ENCODE data around the gene PEX1.
"Not testable (repeated sequence)": the region's sequence is repeated elsewhere in the genome, so short reads cannot be mapped to it uniquely, and the experiment has no call there.

The PEX1 gene

GRCh38 chr7:92462560-92462959 is 65.8 kb downstream of the PEX1 start:
- Histone ChIP-seq H3K4me1 (no peaks in the 10 kb centered on the region), H3K4me3 (no peak overlapping the region), H3K36me3 (replicated peaks) (peaks cover 9% of the 10 kb centered on the region), H3K9me3 (no peaks in the 10 kb centered on the region), H3K27me3 (ENCODE audit: low read depth) (no peaks in the 10 kb centered on the region)
- in situ Hi-C loops (cut with MboI; ENCODE audit: low sequenced_read_pairs) = no loop called here
- no peak for DNase-seq (ENCODE audit: low spot score in 2 of 2)

DNA sequence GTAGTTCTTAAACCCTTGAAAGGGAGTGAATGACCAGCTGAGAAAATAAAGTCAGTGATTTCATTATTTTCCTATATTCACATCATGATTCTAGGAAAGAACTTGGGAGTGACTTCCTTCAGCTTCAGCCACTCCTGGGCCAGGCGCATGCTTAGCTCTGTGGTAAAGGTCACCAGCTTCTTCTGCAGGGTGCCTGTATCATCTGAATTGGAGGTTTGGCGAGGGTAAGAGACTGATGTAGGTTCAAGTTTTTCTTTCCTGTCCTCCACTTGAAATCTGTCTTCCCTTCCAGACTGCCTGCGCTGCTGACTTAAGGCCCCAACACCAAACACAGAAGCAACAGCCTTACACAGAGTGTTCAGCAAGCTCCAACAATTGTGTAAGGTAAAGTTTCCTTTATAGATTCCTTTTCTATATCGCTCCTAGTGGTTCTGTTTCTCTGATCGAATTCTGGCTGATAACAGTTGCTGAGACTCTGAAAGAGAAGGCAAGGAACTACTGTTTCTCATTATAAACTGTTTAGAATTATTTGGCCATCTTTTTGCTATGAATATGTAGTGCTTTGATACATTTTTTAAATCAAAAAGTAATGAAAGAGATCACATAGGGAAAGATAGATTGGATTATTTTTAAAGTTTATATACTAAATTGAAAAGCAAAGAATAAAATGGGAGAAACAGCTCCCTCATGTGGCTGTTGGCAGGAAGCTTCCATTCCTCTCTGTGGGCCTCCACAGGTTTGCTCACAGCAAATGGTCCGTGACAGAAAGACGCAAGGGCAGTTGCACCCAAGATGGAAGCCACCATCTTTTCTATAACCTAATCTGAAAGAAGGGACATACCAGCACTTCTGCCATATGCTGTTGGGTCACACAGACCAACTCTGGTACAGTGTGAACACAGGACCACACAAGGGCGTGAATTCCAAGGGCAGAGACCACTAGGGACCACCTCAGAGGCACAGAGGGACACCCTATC is 67.0 kb downstream of the PEX1 start:
- Histone ChIP-seq H3K4me1 (no peaks in the 10 kb centered on the region), H3K36me3 (replicated peaks) (peaks cover 18% of the 10 kb centered on the region), H3K4me3 (no peak overlapping the region), H3K9me3 (no peaks in the 10 kb centered on the region), H3K27me3 (ENCODE audit: low read depth) (no peaks in the 10 kb centered on the region)
- peak; percentile 42 to 49 for DNase-seq (ENCODE audit: low spot score in 2 of 2)
- in situ Hi-C loops (cut with MboI; ENCODE audit: low sequenced_read_pairs) = no loop called here

- Histone ChIP-seq H3K27me3 (ENCODE audit: low read depth) (no peaks in the 10 kb centered on the region), H3K4me3 (no peak overlapping the region), H3K9me3 (no peaks in the 10 kb centered on the region), H3K36me3 (replicated peaks) (peaks cover 26% of the 10 kb centered on the region), H3K4me1 (no peaks in the 10 kb centered on the region)
- no peak for DNase-seq (ENCODE audit: low spot score in 2 of 2)
- in situ Hi-C loops (cut with MboI; ENCODE audit: low sequenced_read_pairs) = no loop called here
Observed at GRCh38 chr7:92460510-92460909, 67.8 kb downstream of the PEX1 start.

GRCh38 chr7:92460109-92460508 is 68.2 kb downstream of the PEX1 start:
- H3K36me3 ChIP-seq (replicated peaks) = peaks cover 30% of the 10 kb centered on the region
- no peak for DNase-seq (ENCODE audit: low spot score in 2 of 2)
- H3K4me1 ChIP-seq = no peaks in the 10 kb centered on the region
- no peaks in the 10 kb centered on the region for H3K9me3 ChIP-seq
- no peak overlapping the region for H3K4me3 ChIP-seq
- in situ Hi-C loops (cut with MboI; ENCODE audit: low sequenced_read_pairs) = no loop called here
- H3K27me3 ChIP-seq (ENCODE audit: low read depth) = no peaks in the 10 kb centered on the region

GRCh38 chr7:92456236-92456635 is 72.1 kb downstream of the PEX1 start:
- Histone ChIP-seq H3K9me3 (no peaks in the 10 kb centered on the region), H3K4me1 (no peaks in the 10 kb centered on the region)
- in situ Hi-C loops (cut with MboI; ENCODE audit: low sequenced_read_pairs) = no loop called here

GRCh38 chr7:92451645-92452044 is 76.7 kb downstream of the PEX1 start:
- no peaks in the 10 kb centered on the region for H3K9me3 ChIP-seq
- no peaks in the 10 kb centered on the region for H3K27me3 ChIP-seq (ENCODE audit: low read depth)
- peaks cover 74% of the 10 kb centered on the region for H3K36me3 ChIP-seq (replicated peaks)
- H3K4me1 ChIP-seq = peaks cover 10% of the 10 kb centered on the region; the same call in 1 of the 2 replicates
- DNase-seq (ENCODE audit: low spot score in 2 of 2) = no peak
- no peak overlapping the region for H3K4me3 ChIP-seq
- in situ Hi-C loops (cut with MboI; ENCODE audit: low sequenced_read_pairs) = no loop called here

More at GRCh38 chr7:92456236-92456635, 72.1 kb downstream of the PEX1 start:
- H3K4me3 ChIP-seq = no peak overlapping the region
- no peaks in the 10 kb centered on the region for H3K27me3 ChIP-seq (ENCODE audit: low read depth)
- H3K36me3 ChIP-seq (replicated peaks) = peaks cover 67% of the 10 kb centered on the region
- no peak for DNase-seq (ENCODE audit: low spot score in 2 of 2)

DNA sequence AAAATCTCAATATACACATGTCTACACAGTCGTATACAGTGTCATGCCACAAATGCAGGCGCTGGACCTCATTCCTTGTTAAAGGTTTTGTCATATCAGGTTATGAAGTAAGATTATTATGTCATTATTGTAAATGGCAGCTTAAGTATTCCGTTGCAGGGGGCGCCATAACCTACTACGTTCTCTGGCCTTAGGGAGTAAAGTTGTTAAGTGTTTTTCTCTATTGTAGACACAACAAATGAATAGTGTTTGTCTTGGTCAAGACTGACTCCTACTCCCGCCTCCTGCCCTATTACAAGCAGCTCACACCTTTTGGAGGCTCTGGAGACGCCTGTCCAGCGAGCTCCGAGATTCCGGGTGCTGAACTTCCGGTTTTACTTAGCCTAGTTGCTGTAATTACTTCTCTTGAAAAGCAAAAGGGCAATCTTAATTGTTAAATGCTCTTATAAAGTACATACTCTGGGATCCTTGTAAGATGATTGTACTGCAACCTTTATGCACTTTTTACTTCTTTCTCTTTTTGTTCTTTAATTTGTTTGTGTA is 80.0 kb downstream of the PEX1 start:
- Histone ChIP-seq H3K9me3 (peaks cover 1% of the 10 kb centered on the region; the same call in 1 of the 2 replicates), H3K4me3 (peak overlapping the region; percentile 86), H3K27me3 (ENCODE audit: low read depth) (no peaks in the 10 kb centered on the region), H3K4me1 (peaks cover 10% of the 10 kb centered on the region; the same call in 1 of the 2 replicates), H3K36me3 (replicated peaks) (peaks cover 41% of the 10 kb centered on the region)
- DNase-seq (ENCODE audit: low spot score in 2 of 2) = peak; percentile 48 to 62
- in situ Hi-C loops (cut with MboI; ENCODE audit: low sequenced_read_pairs) = loop anchor here (25.0 kb wide), 1 partner anchor 561 kb away; the partner anchor contains the start of gene MTERF1

GRCh38 chr7:92447345-92448204 is 80.7 kb downstream of the PEX1 start, which contains the start of gene GATAD1:
GATAD1 (plus strand) TSS chr7:92447482; CDS start chr7:92447730, 248 bp downstream.
- Histone ChIP-seq H3K36me3 (replicated peaks) (peaks cover 34% of the 10 kb centered on the region), H3K9me3 (peaks cover 2% of the 10 kb centered on the region; the same call in 1 of the 2 replicates), H3K4me3 (peak within 1 kb of the TSS; percentile 86), H3K4me1 (peaks cover 10% of the 10 kb centered on the region; the same call in 1 of the 2 replicates), H3K27me3 (ENCODE audit: low read depth) (no peaks in the 10 kb centered on the region)
- in situ Hi-C loops (cut with MboI; ENCODE audit: low sequenced_read_pairs) = loop anchor here (25.0 kb wide), 1 partner anchor 560 kb away; the partner anchor contains the start of gene MTERF1
- peak; percentile 89 to 94 for DNase-seq (ENCODE audit: low spot score in 2 of 2)

DNA sequence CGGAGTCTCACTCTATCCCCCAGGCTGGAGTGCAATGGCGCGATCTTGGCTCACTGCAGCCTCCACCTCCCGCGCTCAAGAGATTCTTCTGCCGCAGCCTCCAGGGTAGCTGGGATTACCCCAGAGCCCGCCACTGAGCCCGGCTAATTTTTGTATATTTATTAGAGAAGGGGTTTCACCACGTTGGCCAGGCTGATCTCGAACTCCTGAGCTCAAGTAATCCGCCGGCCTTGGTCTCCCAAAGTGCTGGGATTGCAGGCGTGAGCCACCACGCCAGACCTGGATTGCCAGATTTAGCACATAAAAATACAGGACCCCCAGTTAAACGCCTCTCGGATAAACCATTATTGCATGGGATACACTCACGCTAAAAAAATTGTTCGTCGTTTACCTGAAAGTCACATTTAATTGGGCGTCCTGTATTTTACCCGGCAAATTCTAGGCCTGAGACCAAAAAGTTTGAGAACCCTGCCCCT is 81.4 kb downstream of the PEX1 start:
- Histone ChIP-seq H3K27me3 (ENCODE audit: low read depth) (no peaks in the 10 kb centered on the region), H3K36me3 (replicated peaks) (peaks cover 29% of the 10 kb centered on the region), H3K4me1 (peaks cover 10% of the 10 kb centered on the region; the same call in 1 of the 2 replicates), H3K4me3 (peak overlapping the region; percentile 86), H3K9me3 (peaks cover 2% of the 10 kb centered on the region; the same call in 1 of the 2 replicates)
- DNase-seq (ENCODE audit: low spot score in 2 of 2) = no peak
- in situ Hi-C loops (cut with MboI; ENCODE audit: low sequenced_read_pairs) = loop anchor here (25.0 kb wide), 1 partner anchor 560 kb away; the partner anchor contains the start of gene MTERF1

- DNase-seq (ENCODE audit: low spot score in 2 of 2); H3K4me1 ChIP-seq; H3K27me3 ChIP-seq (ENCODE audit: low read depth); H3K36me3 ChIP-seq (replicated peaks); H3K4me3 ChIP-seq; H3K9me3 ChIP-seq: not testable (repeated sequence)
- in situ Hi-C loops (cut with MboI; ENCODE audit: low sequenced_read_pairs) = loop anchor here (25.0 kb wide), 1 partner anchor 555 kb away; the partner anchor contains the start of gene MTERF1
Observed at GRCh38 chr7:92442720-92443119, 85.6 kb downstream of the PEX1 start.

DNA sequence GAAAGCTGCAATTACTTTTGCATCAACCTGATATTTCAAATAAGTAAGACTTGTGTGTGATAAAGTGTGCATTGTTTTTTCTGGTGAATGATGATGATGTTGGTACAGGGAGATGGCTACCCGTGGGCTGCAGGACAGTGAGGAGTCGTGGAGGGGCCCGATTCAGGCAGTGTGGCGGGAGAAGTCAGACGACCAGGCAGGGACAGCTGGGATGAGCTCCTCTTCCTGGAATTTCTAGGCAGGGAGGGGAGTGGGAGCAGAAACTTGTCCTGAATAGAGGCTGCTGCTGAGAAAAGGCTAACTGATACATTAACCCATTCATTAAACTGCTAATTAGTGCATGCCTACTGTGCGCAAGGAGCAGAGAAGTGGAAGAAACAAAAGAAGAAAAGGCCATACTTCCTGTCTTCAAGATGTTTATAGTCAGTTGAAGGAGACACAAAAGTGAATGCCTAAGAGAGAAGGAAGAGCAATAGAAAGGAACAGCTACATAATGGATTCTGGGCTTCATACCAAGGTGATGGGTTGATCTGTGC is 90.3 kb downstream of the PEX1 start:
- no peaks in the 10 kb centered on the region for H3K36me3 ChIP-seq (replicated peaks)
- in situ Hi-C loops (cut with MboI; ENCODE audit: low sequenced_read_pairs) = loop anchor here (25.0 kb wide), 1 partner anchor 551 kb away; the partner anchor contains the start of gene MTERF1
- H3K4me3 ChIP-seq = no peak overlapping the region
- no peak for DNase-seq (ENCODE audit: low spot score in 2 of 2)
- no peaks in the 10 kb centered on the region for H3K4me1 ChIP-seq
- no peaks in the 10 kb centered on the region for H3K9me3 ChIP-seq
- peaks cover 3% of the 10 kb centered on the region; the same call in 1 of the 2 replicates for H3K27me3 ChIP-seq (ENCODE audit: low read depth)
